HG02840 (cell line): Measurements from ENCODE around the gene MYADML2.
A peak's percentile ranks its signal among the peaks of the same experiment; 100 is the strongest.

ENCODE experiments used
- ATAC-seq: cut with Tn5 transposase; IDR thresholded peaks from one replicate; pipeline ENCODE4 v1.9.1; 2021; ENCODE audit warnings: mild to moderate bottlenecking, moderate library complexity, moderate number of reproducible peaks; ENCODE audit not compliant: unreplicated experiment, low FRiP score

Gene MYADML2

GRCh38 chr17:81927152-81927652 lies 19.8 kb downstream of the MYADML2 start:
- ATAC-seq, result peak; percentile 13

DNA sequence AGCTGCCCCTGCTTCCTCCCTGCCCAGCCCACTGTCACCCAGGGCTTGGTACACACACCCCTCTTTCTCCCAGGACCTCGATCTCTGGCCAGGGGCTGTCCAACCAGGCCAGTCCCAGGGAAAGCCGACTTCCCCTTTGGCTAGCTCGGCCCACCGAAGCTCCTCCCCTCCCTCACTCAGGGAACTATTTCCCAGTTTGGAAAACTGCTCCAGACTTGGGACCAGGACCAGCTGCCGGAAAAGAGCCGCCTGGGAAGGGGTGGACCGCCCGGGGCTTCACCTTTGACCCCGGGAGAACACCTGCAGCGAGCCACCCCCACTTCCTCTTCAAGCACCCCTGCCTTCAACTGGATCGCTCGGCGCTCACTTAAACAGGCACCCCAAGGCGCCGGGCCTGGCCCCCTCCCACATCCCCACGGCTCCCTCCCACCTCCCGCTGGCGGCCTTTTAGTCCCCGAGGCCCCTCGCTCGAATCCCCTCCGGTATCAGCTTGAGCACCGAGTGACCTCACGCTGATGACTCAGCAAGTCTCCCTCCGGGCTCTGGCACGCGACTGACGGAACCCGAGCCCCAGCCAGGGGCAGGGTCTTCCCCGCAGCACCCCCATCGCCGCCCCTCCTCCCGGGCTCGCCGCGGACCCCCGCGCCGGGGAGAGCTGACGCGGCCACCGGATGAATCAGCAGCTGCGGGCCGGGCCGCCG lies 20.4 kb downstream of the MYADML2 start:
- ATAC-seq, result peak; percentile 22

DNA sequence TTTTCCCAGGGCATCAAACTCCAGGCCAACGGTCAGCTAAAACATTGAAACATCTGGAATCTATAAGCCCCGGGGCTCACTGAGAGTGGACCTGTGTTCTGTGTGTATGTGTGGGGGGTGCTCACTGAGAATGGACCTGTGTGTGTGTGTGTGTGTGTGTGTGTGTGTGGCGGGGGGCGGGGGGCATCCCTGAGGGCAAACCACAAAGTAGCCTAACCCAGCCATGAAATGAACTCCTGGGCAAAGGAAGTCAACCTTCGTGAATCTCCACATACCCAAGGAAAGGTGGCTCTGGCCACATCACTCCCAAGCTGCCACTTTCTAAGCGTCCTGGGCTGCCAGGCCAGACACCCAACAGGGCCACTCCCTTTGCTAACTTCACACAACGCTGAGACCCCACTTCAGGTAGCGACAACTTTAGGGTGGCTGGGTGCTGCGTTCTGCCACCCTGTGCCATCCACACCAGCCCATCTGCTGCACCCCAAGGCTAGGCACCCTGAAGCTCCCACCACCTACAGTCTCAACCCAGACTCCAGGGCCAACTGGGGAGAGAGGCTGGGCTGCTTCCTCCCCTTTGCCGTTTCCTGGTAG lies 21.1 kb downstream of the MYADML2 start:
- no peak for ATAC-seq

- no peak for ATAC-seq
Observed at GRCh38 chr17:81924557-81925532, 22.2 kb downstream of the MYADML2 start.

DNA sequence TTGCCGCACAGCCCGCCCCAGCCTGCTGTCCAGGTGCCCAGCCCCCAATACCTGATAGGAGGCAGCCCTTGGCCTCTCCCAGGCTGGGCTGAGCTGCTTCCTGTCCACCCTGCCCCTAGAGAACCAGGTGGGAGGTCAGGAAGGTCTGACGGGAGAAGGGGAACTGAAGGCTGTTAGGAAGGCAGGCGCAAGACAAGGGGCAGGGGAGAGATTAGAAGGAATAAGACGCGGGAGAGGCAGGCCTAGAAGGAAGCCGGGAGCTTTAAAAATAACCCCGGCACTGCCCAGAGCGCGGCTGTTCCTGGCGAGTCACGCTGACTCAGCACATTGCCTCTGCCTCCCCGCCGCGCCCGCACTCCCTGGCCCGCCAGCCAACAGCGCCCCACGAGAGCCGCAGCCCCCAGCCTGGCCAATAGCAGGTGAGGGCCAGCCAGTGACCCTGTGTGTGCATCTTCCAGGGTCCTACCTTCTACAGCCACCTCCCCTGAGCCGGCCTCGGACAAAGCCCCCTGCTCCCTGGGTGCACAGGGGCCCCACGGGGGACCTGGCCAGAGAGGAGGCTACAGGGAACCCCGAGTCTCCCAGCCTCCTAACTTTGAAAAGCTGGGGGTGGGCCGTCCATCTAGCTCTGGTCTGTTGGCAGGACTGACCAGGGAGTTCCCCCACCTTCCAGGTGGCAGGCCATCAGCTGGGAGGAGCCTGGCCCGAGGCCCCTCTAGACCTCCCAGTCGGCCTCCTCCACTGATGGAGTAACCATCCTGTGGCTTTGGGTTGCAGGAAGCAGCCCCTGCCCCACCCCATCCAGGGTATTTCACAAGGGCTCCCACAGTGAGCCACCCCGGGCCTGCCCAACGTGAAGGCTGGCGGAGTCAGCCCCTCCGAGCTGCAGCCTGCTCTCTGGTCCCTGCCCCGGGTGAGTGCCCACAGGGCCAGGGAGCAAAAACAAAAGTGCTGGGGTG lies 23.5 kb downstream of the MYADML2 start:
- no peak for ATAC-seq

- ATAC-seq, result no peak
Observed at GRCh38 chr17:81922566-81923301, 24.3 kb downstream of the MYADML2 start.

DNA sequence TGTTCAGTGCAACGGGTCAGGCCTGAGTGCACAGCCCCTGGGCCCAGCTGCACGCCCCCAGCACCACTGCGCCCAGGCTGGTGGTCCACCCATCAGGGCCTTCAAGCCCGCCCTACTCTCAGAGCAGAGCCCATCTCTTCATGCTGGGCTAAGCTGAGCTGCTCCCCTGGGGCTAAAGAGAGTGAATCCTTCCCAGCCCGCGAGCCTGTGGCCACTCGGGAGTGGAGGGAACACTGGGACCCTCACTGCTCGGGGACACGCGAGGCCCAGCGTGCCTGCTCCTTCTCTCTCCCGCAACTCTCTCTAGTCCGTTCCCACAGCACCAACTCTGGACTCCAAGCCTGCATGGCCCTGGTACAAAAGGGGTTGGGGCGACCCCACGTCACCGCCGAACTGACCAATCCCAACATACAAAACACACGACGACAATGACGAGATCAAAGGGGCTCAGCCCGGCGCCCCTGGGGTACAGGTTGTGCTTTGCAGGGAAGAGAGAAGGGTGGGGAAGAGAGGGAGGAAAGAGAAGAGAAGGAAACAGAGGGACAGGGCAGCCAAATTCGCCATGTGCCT lies 25.0 kb downstream of the MYADML2 start:
- ATAC-seq, result no peak

DNA sequence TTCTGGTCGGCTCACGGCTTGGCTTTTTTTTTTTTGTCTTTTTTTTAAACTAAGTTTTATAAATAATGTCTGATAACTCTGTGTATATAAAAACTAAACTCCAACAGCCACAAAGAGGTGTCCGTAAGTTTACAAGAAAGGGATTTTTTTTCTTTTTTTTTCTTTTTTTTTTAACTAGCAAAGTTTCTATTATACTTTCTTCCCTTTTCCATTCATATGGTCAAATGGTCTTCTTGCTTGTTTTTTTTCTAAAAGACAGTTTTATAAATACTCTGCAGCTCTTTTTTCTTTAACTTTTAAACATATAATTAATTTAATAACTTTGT lies 25.5 kb downstream of the MYADML2 start:
- ATAC-seq, result no peak

DNA sequence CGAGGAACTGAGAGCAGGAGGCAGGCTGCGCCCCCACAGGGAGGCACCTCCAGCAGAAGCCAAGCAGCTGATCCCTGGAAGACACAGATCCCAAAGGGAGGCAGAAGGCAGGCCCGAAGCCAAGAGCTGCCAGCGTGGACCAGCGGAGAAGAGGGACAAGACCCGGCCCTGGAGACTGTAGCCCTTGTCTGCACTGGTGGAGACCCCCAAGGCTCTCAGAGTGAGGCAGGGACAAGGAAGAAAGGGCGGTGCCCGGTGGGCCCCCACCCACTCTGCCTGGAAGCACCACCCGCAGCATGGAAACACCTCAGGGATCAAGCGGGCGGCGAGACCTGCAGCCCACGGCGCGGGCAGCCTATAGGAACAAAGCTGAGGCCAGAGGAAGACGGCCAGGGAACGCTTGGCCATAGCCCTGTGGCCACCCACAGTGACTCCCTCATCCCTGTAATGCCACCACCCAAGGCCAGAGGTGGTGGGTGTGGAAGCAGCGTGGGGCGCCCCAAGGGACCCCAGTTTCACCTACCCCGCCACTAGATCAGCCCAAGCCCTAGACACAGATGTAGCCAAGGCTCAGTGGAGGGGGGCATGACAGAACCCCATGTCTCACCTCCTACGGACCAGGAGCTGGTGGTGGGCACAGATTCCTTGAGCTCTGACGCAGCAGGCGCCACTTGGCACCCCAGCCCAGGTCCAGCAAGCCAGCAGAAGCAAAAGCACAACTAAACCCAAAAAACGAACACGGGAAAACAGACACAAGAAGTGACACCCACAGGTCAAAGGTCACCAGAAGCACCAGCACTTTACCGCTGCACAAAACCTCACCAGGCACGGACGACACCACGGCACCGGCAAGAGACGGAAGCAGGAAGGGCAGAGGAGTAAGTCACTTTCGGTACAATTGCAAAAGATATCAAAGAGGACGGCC lies 26.2 kb downstream of the MYADML2 start:
- no peak for ATAC-seq

- no peak for ATAC-seq
Observed at GRCh38 chr17:81918832-81919545, 28.0 kb downstream of the MYADML2 start.

- peak; percentile 20 for ATAC-seq
Observed at GRCh38 chr17:81918333-81918669, 28.7 kb downstream of the MYADML2 start.

- peak; percentile 69 for ATAC-seq
Observed at GRCh38 chr17:81917565-81918332, 29.3 kb downstream of the MYADML2 start, which contains the start of gene SIRT7. Gene SIRT7 (minus strand): TSS chr17:81918176. CDS start chr17:81918131, 45 bp downstream.

GRCh38 chr17:81916234-81917001 lies 30.6 kb downstream of the MYADML2 start:
- no peak for ATAC-seq

DNA sequence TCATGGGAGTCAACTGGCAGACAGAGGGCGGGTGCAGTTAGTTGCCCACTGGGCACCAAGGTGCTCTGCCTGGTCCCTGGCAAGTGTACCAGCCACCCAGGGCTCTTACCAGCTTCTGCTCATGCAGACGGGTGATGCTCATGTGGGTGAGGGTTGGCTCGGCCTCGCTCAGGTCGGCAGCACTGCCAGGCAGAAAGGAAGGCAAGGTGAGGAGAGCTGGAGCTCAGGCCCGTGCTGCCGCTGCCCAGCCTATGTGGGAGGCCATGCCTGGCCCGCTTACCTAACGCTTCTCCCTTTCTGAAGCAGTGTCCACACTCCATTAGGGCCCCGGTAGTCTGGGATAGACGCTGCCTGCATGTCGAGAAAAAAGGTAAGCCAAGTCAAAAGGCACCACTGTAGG lies 31.7 kb downstream of the MYADML2 start:
- no peak for ATAC-seq

- no peak for ATAC-seq
Observed at GRCh38 chr17:81914103-81914850, 32.8 kb downstream of the MYADML2 start.
